Measurements from ENCODE around the gene PALM3. TPM values are rescaled to one million over a fixed set of nuclear protein-coding genes. Genes with fewer than 3 reads are reported as not detected.

The PALM3 gene
- total and polyA plus RNA-seq, 2 donors (not counting 1 experiment from before 2014, with no cell fraction given) = 0.02 to 1.3 TPM

DNA sequence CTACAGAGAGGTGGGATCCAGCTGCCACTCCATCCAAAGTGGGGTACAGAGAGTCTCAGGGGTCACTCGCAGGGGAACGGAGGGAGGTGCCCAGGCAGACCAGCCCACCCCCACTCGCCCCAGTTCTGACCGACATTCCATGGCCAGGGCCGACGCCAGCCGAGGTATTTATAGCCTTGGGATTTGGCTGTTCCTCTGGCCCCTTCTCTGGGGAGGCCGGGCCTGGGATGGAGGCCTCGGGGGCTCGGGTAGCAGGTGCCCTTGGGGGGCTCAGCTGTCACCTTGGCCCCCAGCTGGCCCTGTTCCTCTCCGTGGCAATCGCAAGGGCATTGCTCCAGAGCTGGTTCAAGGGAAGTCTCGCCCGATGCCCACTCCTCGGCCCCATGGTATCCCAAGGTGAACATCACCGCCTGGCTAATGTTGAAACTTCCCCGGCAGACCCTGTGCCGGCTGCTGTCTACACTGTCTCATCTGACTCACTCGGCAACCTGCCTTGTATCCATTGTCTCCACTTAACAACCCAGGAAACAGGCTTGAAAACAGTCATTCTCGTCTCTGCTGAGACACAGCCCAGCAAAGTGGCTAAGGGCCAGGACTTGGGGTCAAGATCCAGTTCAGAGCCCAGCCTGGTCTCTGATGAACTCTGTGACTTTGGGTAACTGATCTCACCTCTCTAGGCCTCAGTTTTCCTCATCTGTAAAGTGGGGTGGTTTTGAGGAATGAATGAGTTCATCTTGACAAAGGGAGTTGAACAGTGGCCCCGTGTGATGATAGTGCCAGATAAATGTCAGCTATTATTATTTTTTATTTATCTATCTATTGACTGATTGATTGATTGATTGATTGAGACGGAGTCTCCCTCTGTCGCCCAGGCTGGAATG, 45.9 kb upstream of the PALM3 start:
- Histone ChIP-seq H3K27me3 (ENCODE audit: control insufficient read depth, insufficient read depth, low read length) (no peaks in the 10 kb centered on the region), H2AFZ (ENCODE audit: low read length) (no peak overlapping the region), H3K27ac (ENCODE audit: insufficient read depth, low read length) (peak overlapping the region; percentile 8), H3K4me1 (ENCODE audit: control insufficient read depth, extremely low read depth, insufficient read depth, low read length) (peaks cover 6% of the 10 kb centered on the region), H3K9me3 (ENCODE audit: control insufficient read depth, insufficient read depth, low read depth, low read length) (no peaks in the 10 kb centered on the region), H3K9ac (ENCODE audit: insufficient read depth, low read length) (no peak overlapping the region), H3K36me3 (ENCODE audit: control insufficient read depth, insufficient read depth, low read length) (peaks cover 2% of the 10 kb centered on the region), H4K20me1 (ENCODE audit: control insufficient read depth, extremely low read depth, insufficient read depth, low read length) (no peaks in the 10 kb centered on the region), H3K79me2 (ENCODE audit: control insufficient read depth, insufficient read depth, low read length) (peaks cover 12% of the 10 kb centered on the region), H3K4me3 (replicated peaks in 1 of 4; ENCODE audit: control extremely low read depth in 1 of 4, insufficient read depth in 1 of 4, low read depth in 3 of 4, low read length in 4 of 4) (no peak overlapping the region), H3K4me2 (ENCODE audit: extremely low read depth, insufficient read depth, low read length) (no peak overlapping the region)
- TF ChIP-seq EZH2 (IDR thresholded peaks at IDR 0.05; ENCODE audit: low read length, missing control alignments) = no peak
- TF ChIP-seq, protein P1, sequence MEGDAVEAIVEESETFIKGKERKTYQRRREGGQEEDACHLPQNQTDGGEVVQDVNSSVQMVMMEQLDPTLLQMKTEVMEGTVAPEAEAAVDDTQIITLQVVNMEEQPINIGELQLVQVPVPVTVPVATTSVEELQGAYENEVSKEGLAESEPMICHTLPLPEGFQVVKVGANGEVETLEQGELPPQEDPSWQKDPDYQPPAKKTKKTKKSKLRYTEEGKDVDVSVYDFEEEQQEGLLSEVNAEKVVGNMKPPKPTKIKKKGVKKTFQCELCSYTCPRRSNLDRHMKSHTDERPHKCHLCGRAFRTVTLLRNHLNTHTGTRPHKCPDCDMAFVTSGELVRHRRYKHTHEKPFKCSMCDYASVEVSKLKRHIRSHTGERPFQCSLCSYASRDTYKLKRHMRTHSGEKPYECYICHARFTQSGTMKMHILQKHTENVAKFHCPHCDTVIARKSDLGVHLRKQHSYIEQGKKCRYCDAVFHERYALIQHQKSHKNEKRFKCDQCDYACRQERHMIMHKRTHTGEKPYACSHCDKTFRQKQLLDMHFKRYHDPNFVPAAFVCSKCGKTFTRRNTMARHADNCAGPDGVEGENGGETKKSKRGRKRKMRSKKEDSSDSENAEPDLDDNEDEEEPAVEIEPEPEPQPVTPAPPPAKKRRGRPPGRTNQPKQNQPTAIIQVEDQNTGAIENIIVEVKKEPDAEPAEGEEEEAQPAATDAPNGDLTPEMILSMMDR (conservative IDR thresholded peaks at IDR 0.05 in 1 of 2, IDR thresholded peaks at IDR 0.05 in 1 of 2; ENCODE audit: low read depth in 1 of 2, low read length in 2 of 2) = no peak
- DNase-seq (ENCODE audit: low read depth in 2 of 2) = peak in 1 of 2 donors; percentile 67

DNA sequence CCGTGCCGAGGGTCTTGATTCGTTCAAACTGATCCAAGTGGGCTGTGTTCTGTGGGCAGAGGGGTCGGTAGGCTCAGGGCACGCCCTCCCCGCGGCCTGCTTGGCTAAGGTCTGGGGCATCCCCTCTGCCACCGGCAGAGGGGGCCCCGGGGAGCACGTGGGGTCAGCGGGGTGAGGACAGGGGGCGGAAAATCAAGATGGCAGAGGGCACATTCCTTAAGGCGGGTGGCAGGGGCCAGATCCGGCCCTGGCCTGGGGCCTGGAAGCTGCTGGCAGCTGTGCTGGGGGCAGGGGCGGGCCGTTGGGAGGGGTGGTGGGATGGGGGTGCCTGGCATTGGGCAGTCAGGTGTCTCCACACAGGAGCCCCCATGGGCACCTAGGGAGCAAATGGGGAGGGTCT, 45.0 kb upstream of the PALM3 start:
- no peaks in the 10 kb centered on the region for H3K4me1 ChIP-seq (ENCODE audit: control insufficient read depth, extremely low read depth, insufficient read depth, low read length)
- H3K9ac ChIP-seq (ENCODE audit: insufficient read depth, low read length) = no peak overlapping the region
- H3K4me2 ChIP-seq (ENCODE audit: extremely low read depth, insufficient read depth, low read length) = no peak overlapping the region
- DNase-seq (ENCODE audit: low read depth in 2 of 2) = no peak
- H4K20me1 ChIP-seq (ENCODE audit: control insufficient read depth, extremely low read depth, insufficient read depth, low read length) = no peaks in the 10 kb centered on the region
- TF ChIP-seq, protein P1 (conservative IDR thresholded peaks at IDR 0.05 in 1 of 2, IDR thresholded peaks at IDR 0.05 in 1 of 2; ENCODE audit: low read depth in 1 of 2, low read length in 2 of 2) = no peak
- no peak for TF ChIP-seq EZH2 (IDR thresholded peaks at IDR 0.05; ENCODE audit: low read length, missing control alignments)
- no peak overlapping the region for H3K4me3 ChIP-seq (replicated peaks in 1 of 4; ENCODE audit: control extremely low read depth in 1 of 4, insufficient read depth in 1 of 4, low read depth in 3 of 4, low read length in 4 of 4)
- peaks cover 5% of the 10 kb centered on the region for H3K79me2 ChIP-seq (ENCODE audit: control insufficient read depth, insufficient read depth, low read length)
- H3K36me3 ChIP-seq (ENCODE audit: control insufficient read depth, insufficient read depth, low read length) = peaks cover 5% of the 10 kb centered on the region
- no peak overlapping the region for H3K27ac ChIP-seq (ENCODE audit: insufficient read depth, low read length)
- H3K9me3 ChIP-seq (ENCODE audit: control insufficient read depth, insufficient read depth, low read depth, low read length) = no peaks in the 10 kb centered on the region
- no peaks in the 10 kb centered on the region for H3K27me3 ChIP-seq (ENCODE audit: control insufficient read depth, insufficient read depth, low read length)
- H2AFZ ChIP-seq (ENCODE audit: low read length) = no peak overlapping the region

DNA sequence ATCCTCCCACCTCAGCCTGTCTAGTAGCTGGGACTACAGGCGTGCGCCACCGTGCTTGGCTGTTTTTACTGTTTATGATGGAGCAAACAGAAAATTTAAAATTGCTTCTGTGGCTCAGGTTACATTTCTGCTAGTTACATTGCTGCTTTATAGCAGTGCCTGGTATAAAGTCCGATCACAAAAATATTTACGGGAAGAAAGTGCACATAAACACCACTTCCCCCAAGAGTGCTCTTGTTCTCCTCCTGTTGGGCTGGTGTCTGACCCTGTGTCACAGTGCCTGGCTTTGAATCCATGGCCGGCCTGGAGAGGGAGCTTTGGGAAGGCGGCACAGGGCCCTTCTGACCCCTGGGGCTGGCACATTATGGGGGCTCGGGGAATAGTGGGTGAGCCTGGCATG, 43.8 kb upstream of the PALM3 start:
- Histone ChIP-seq H3K27ac (ENCODE audit: insufficient read depth, low read length) (no peak overlapping the region), H3K9me3 (ENCODE audit: control insufficient read depth, insufficient read depth, low read depth, low read length) (no peaks in the 10 kb centered on the region), H4K20me1 (ENCODE audit: control insufficient read depth, extremely low read depth, insufficient read depth, low read length) (no peaks in the 10 kb centered on the region), H2AFZ (ENCODE audit: low read length) (no peak overlapping the region), H3K79me2 (ENCODE audit: control insufficient read depth, insufficient read depth, low read length) (peaks cover under 1% of the 10 kb centered on the region), H3K27me3 (ENCODE audit: control insufficient read depth, insufficient read depth, low read length) (no peaks in the 10 kb centered on the region), H3K4me2 (ENCODE audit: extremely low read depth, insufficient read depth, low read length) (no peak overlapping the region), H3K36me3 (ENCODE audit: control insufficient read depth, insufficient read depth, low read length) (peaks cover 4% of the 10 kb centered on the region), H3K4me1 (ENCODE audit: control insufficient read depth, extremely low read depth, insufficient read depth, low read length) (no peaks in the 10 kb centered on the region), H3K4me3 (replicated peaks in 1 of 4; ENCODE audit: control extremely low read depth in 1 of 4, insufficient read depth in 1 of 4, low read depth in 3 of 4, low read length in 4 of 4) (no peak overlapping the region), H3K9ac (ENCODE audit: insufficient read depth, low read length) (no peak overlapping the region)
- TF ChIP-seq EZH2 (IDR thresholded peaks at IDR 0.05; ENCODE audit: low read length, missing control alignments) = no peak
- TF ChIP-seq, protein P1 (conservative IDR thresholded peaks at IDR 0.05 in 1 of 2, IDR thresholded peaks at IDR 0.05 in 1 of 2; ENCODE audit: low read depth in 1 of 2, low read length in 2 of 2) = no peak
- DNase-seq (ENCODE audit: low read depth in 2 of 2) = no peak
